GM21381 (cell line): Measurements from ENCODE around the gene ZSWIM8.
A peak's percentile ranks its signal among the peaks of the same experiment; 100 is the strongest.

Experiments used
- ATAC-seq: cut with Tn5 transposase; IDR thresholded peaks from one replicate; pipeline ENCODE4 v1.9.1; 2021; ENCODE audit warnings: mild to moderate bottlenecking, moderate library complexity; ENCODE audit not compliant: unreplicated experiment

Gene ZSWIM8

GRCh38 chr10:73840056-73840402 lies 54.6 kb downstream of the ZSWIM8 start:
- no peak for ATAC-seq

DNA sequence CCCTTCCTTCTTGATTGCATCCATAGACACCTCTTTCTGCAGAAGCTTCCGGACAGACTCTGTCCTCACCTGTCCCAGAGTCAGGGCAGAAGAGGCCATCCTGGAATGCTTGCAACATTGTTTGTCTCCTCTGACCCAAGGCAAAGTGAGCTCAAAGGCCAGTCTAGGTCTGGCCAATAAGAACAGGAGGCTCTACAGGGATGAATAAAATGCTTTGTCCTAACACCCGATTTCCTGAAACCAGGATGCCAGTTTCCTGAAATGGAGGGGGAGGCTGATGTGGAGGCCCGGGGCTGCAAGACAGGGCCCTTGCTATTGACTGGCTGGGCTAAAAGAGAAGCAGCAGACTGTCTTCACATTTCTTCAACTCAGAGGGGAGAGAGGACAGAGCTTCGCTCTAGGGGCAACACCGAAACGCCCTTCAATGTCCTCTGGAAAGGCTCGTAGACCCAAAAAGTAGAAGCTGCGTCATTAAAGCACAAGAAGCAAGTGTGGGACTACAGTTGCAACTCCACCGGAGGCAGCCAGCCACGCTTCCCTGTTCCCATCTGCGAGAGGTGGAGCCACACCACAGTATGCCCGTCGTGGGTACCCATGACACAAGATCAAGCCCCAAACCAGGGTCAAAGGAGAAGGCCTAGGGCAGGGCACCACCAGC lies 55.1 kb downstream of the ZSWIM8 start:
- no peak for ATAC-seq

DNA sequence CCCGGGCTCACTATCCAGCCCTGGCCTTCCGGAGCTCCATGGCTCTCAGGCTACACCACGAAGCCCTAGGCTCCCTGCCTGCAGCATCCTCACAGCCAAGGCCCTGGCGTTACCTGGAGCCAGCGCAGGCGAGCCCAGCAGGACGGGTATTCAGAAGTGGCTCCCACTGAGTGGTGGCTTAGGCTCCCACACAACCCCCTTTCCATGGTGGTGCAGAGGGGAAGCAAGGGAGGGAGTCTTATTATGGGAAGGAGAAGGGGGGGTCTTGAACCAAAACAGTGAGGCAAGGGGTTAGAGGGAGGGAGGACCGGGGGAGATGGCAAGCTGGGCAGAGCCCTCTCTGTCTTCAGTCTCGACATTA lies 55.6 kb downstream of the ZSWIM8 start:
- ATAC-seq, result no peak

- ATAC-seq, result no peak
These were observed 56.3 kb downstream of the ZSWIM8 start for GRCh38 chr10:73841526-73842285.

- ATAC-seq, result no peak
These were observed 56.9 kb downstream of the ZSWIM8 start for GRCh38 chr10:73842349-73842748.

DNA sequence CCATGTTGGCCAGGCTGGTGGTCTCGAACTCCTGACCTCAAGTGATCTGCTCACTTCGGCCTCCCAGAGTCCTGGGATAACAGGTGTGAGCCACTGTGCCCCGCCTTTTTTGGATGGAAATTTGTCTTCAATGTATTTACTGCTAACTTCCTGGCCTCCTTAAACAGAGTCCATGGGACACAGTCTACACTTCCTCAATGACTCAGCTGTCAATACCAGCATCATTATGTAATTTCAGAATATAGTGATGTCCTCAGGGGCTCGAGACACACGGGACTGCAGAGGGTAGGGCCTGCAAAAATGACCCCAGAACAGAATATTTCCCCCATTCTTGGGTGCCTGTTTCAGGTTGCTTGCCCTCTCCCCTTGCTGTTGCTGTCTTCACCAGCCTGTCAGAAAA lies 57.9 kb downstream of the ZSWIM8 start:
- ATAC-seq, result no peak

GRCh38 chr10:73847031-73847430 lies 61.6 kb downstream of the ZSWIM8 start:
- no peak for ATAC-seq

GRCh38 chr10:73848821-73849489 lies 63.5 kb downstream of the ZSWIM8 start:
- ATAC-seq, result peak; percentile 95

GRCh38 chr10:73850211-73850610 lies 64.8 kb downstream of the ZSWIM8 start:
- no peak for ATAC-seq

- ATAC-seq, result no peak
These were observed 65.6 kb downstream of the ZSWIM8 start for GRCh38 chr10:73850863-73851461.
